Eye (tissue), 1 donor: ENCODE measurements around the gene HIF1A.
"Not testable (repeated sequence)": the region's sequence is repeated elsewhere in the genome, so short reads cannot be mapped to it uniquely, and the experiment has no call there.

ENCODE experiments used
- DNase-seq: peaks from one replicate; pipeline ENCODE4 v3.0.0-alpha.2; 2015

HIF1A gene

DNA sequence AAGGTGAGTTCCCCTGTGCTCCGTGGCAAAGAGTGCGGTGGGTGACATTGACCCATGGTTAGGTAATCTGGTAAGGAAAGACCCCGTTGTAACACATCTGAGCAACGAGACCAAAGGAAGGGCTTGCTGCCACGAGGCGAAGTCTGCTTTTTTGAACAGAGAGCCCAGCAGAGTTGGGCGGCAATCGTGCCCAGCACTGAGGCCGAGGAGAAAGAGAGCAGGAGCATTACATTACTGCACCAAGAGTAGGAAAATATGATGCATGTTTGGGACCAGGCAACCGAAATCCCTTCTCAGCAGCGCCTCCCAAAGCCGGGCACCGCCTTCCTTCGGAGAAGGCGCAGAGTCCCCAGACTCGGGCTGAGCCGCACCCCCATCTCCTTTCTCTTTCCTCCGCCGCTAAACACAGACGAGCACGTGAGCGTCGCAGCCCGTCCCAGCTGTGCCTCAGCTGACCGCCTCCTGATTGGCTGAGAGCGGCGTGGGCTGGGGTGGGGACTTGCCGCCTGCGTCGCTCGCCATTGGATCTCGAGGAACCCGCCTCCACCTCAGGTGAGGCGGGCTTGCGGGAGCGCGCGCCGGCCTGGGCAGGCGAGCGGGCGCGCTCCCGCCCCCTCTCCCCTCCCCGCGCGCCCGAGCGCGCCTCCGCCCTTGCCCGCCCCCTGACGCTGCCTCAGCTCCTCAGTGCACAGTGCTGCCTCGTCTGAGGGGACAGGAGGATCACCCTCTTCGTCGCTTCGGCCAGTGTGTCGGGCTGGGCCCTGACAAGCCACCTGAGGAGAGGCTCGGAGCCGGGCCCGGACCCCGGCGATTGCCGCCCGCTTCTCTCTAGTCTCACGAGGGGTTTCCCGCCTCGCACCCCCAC lies at the start of gene HIF1A:
Gene HIF1A, plus strand, starts transcription at position 684 of the 865 bp plus-strand sequence. CDS start 292 bp downstream, outside the sequence.
- peak; percentile 99 for DNase-seq

DNA sequence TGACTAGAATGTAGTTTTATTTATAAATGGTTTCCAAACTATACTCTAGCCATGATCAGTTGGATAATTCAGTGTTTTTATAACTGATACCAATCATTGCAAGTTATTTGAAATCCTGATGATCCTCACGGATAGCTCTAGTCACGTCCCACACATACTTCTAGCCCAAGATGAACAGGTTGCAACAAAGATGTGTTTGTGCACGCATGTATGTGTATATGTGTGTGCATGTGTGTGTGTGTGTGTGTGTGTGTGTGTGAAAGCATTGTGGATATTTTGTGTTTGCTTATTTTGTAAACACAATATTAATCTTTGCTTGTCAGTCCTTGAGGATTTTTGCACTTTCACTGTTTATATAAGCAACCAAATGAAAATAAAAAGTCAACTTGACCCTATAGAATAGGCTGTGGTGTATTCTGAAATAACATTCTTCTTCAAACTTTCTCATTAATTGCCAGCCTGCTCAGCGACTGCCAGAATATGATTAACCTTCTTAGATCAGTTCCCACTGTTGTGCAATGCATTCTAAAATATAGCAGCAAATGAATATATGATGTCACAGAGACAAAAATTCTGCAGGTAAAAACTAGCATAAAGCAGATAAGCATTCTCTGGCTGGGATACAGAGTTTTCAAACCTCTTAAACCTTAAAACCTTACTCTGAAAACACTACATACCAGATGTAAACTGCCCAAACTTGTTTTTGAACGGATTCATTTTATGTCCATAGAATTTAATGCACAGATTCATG lies 48.8 kb upstream of the HIF1A start:
- peak; percentile 15 for DNase-seq

- no peak for DNase-seq
Observed at GRCh38 chr14:61647704-61648103, 47.6 kb upstream of the HIF1A start.

DNA sequence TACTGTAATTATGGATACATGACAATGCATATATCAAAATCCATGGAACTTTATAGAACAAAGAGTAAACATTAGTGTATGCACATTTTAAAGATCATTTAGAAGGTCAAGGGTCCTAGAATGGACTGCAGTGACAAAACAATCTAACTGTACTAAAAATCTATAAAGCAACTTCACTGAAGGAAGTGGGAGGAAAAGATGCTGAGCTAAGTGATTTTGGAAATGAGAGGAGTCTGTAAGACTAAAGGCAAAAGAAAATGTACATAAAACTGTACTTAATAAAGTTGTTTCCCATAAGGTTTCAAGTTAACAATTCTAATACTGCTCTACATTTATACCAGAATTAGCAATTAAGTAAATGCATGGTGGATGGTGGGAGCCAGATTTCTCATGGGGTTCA lies 46.9 kb upstream of the HIF1A start:
- no peak for DNase-seq

DNA sequence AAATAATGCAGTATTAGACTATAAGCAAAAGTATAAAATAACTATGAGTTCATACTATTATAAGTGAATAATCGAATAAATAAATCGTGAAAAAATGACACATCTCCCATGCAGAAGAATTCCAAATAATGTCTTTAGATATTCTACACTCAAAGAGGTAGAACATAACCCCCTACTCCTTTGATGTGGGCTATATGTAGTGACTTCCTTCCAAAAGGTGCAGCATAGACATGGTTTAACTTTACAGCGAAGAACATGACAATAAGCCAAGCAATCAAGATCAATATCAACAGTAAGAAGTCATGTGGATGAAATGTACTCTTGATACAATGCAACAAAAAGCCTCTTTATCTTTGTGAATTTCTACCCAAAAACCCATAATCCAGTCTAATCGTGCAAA lies 46.0 kb upstream of the HIF1A start:
- no peak for DNase-seq

DNA sequence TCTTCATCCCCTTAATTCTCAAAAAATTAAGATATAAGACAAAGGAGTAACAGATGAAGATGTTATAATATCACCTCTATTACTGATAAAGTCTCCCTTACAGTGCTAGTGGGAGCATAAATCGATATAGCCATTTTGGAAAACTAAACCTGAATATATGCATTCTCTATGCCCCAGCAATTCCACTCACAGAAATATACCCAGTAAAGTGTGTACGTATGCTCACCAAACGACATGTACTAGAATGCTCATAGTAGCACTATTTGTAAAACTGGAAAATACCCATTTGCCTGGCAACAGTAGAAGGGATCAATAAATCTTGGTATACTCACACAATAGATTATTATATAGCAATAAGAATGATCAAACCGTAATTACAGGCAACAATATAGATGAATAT lies 44.0 kb upstream of the HIF1A start:
- DNase-seq, result no peak

DNA sequence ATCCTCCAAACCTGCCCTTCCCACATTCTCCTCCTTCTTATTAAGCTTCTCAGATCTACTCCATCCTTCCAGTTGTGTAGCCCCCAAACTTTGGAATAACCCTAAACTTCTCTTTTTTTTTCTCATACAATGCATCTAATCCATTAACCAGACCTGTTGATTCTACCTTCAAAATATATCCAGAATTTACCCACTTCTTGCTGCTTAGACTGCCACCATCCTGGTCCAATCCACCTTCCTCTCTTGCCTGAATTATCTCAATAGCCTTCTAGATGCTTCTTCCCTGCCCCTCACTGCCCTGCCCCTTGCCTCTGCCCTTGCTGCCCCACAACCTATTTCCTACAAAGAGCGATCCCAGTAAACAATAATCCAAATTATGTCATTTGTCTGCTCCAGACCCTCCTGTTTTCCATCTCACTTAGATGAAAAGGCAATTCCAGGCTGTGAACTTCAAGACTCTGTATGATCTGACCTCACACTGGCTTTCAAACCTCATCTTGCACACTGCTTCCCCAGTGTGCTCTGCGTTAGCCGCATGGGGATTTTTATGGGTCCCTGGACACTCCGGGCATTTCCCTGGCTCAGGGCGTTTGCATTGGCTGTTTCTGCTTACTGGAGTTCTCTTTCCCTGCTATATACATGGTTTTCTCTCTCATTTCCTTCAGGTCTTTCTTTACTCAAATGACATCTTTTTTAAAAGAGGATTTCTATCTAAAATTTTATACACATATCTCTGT lies 42.6 kb upstream of the HIF1A start:
- DNase-seq, result no peak

GRCh38 chr14:61653507-61653906 lies 41.8 kb upstream of the HIF1A start:
- DNase-seq, result no peak

DNA sequence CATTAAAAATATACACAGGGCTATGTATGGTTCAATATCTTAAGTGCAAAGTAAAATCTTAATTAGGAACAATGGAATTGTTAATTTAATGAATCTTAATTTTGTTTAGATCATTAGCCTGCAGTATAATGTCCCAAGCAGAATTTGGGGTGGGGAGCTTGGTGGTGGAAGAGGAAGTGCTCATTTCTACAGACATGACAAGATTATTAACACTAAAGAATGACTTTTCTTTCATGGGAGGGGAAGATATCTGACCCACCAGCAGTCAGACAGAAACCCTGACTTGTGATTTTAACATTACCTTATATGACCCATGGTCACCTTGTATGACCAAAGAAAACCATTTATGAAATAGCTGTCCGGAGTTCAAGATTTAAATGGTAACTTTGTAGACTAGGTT lies 41.3 kb upstream of the HIF1A start:
- no peak for DNase-seq

DNA sequence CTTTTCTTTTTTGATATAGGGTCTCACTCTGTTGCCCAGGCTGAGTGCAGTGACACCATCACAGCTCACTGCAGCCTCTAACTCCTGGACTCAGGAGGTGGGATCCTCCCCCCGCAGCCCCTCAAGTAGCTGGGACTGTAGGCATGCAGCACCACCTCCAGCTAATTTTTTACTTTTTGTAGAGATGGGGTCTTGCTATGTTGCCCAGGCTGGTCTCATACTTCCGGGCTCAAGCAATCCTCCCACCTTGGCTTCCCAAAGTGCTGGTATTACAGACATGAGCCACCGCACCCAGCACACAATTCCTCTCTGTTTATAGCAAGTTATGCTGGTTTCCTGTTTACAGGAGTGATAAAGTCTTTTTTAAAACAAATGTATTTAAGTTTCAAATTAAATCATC lies 39.5 kb upstream of the HIF1A start:
- DNase-seq, result no peak

GRCh38 chr14:61656341-61656740 lies 39.0 kb upstream of the HIF1A start:
- no peak for DNase-seq

- not testable (repeated sequence) for DNase-seq
Observed at GRCh38 chr14:61658111-61658510, 37.2 kb upstream of the HIF1A start.

GRCh38 chr14:61659582-61659981 lies 35.7 kb upstream of the HIF1A start:
- DNase-seq, result no peak

- DNase-seq, result no peak
Observed at GRCh38 chr14:61661471-61662400, 33.6 kb upstream of the HIF1A start.

- peak; percentile 57 for DNase-seq
Observed at GRCh38 chr14:61662437-61663311, 32.6 kb upstream of the HIF1A start.

- DNase-seq, result no peak
Observed at GRCh38 chr14:61663312-61663979, 31.9 kb upstream of the HIF1A start.

DNA sequence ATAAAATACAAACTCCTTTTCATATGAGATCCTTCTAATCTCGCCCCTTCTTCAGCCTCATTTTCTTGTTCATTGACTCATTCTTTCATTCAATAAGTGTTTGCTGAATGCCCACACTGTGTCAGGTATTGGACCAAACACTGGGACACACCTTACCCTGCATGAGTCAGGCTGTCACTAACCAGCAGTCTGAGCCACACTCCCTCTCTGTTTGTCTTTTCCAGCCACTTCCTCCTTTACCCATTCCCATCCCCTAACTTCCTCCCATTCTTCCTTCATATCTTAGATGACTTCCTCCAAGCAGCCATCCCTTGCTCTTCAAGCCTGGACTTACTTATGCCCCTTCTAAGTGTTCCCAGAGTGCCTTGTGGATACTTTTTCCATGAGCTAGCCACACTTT lies 27.0 kb upstream of the HIF1A start:
- DNase-seq, result no peak

DNA sequence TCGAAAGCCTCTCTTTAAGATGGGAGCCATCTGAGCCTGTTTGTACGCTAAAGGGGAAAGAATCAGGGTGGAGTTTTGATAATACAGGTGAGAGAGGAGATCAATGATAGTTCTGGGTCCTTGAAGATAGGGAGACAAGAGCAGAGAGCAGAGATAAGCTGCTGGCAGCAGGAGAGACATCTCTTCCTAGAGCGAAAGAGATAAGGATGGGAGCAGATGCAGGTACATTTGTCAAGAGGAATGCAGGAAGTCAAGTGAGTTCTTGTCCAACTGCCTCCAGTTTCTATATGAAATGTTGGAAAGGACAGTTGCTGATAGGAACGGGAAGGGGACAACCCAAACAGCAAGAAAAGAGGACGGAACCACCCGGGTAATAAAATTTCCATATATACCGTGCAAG lies 24.7 kb upstream of the HIF1A start:
- DNase-seq, result no peak

DNA sequence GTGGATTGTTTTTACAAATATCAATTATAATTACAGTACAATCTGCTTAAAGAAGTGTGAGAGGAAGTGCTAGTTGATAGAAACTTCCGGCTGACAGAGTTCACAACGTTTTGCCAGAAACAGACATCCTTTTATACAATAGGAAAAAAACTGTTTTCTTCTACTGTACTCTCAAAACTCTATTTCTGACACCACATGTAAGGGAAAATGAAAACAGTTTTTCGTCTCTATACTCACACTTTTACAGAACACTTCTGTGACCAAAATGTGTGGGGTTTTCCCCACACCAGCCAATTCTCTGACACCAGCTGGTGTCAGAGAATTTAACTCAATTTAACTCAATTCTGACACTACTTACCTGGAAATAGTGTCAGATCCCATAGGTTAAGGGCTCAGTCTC lies 24.2 kb upstream of the HIF1A start:
- DNase-seq, result no peak

GRCh38 chr14:61672796-61673195 lies 22.5 kb upstream of the HIF1A start:
- no peak for DNase-seq

DNA sequence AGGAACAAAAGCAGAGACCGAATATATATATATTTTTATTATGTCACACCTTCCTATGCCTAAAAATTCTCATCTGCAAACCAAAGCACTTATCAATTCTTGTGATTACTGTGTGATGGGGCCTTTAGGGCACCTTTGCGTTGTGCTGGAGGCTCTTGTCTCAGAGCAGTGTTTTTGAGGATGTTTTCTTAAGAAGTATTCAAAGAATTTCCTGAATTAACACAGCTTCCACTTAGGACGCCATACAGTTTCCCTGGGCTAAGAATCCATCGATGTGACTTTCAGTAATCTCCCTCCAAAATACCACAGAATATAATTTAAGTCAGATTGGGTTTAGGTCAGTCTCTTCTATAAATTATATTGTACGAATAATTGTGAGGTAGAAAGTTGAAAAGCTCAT lies 22.0 kb upstream of the HIF1A start:
- DNase-seq, result no peak
